BJ (cell line): ENCODE measurements around the gene VAMP4. TPM values are rescaled to one million over a fixed set of nuclear protein-coding genes. Genes with fewer than 3 reads are reported as not detected.

Experiments used
- CTCF ChIA-PET: fragments of 350-600 bp; formaldehyde crosslinking; extraction: SDS; loops from one replicate; lab custom pipeline; 2021; ENCODE audit warnings: antibody characterized with exemption, inconsistent platforms; lab: Yijun Ruan, JAX
- POLR2A ChIA-PET: fragments of 300-600 bp; sonication (Branson Sonifier 250); formaldehyde crosslinking; extraction: SDS; loops from one replicate; lab custom pipeline; 2021; ENCODE audit warnings: antibody characterized with exemption; lab: Charles Lee
- DNase-seq: peaks from one replicate; pipeline ENCODE4 v3.0.0-alpha.2; 2011; ENCODE audit warnings: low read depth
- H3K27me3 ChIP-seq: 2 replicates; pipeline ENCODE4 v1.6.0; 2011; ENCODE audit warnings: low read length; ENCODE audit not compliant: control insufficient read depth, insufficient read depth
- H3K36me3 ChIP-seq: 2 replicates; pipeline ENCODE4 v1.5.1; 2011; ENCODE audit warnings: low read length; ENCODE audit not compliant: control insufficient read depth, insufficient read depth
- H3K4me3 ChIP-seq: 2 replicates; pipeline ENCODE4 v1.5.1; 2011; ENCODE audit warnings: low read depth, mild to moderate bottlenecking, control low read depth, low read length
- polyA plus RNA-seq: library from polyadenylated mRNA; depleted of rRNA; stranded (reverse); fragments of >200 nt; gene quantifications from 2 replicates; pipeline ENCODE4 v1.2.3, GENCODE V29; 2011
- TF ChIP-seq, protein P1 (sequence below): IDR thresholded peaks from 2 replicates; pipeline ENCODE4 v1.5.1; 2011; ENCODE audit warnings: low read depth, mild to moderate bottlenecking, control low read depth, inconsistent platforms, low read length, moderate library complexity; ENCODE audit not compliant: insufficient read depth

Gene VAMP4
- polyA plus RNA-seq, 1 experiment = 4.5 TPM

DNA sequence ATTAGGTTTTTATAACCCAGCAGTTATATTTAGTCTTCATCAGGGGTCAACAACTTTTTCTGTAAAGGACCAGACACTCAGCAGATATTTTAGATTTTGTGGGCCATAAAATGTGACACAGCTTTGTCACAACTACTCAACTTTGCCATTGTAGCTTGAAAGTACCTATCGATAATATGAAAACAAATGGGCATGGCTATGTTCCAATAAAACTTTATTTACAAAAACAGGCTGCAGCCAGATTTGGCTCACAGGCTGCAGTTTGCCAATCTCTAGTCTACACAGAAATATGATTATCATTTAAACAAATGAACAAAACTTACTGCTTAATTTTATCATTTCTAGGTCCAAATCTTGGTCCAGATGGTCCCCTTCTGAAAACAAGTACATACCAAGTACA is 23.0 kb downstream of the VAMP4 start:
- ChIA-PET POLR2A (no interaction called here), CTCF (interaction anchor here (1.1 to 4.3 kb wide), 6 partner anchors 9 to 234 kb away, joined by 3 to 17 read pairs (median 4); no protein-coding TSS in a partner anchor)
- Histone ChIP-seq H3K27me3 (no peaks in the 10 kb centered on the region), H3K36me3 (no peaks in the 10 kb centered on the region), H3K4me3 (no peak overlapping the region)
- TF ChIP-seq, protein P1, sequence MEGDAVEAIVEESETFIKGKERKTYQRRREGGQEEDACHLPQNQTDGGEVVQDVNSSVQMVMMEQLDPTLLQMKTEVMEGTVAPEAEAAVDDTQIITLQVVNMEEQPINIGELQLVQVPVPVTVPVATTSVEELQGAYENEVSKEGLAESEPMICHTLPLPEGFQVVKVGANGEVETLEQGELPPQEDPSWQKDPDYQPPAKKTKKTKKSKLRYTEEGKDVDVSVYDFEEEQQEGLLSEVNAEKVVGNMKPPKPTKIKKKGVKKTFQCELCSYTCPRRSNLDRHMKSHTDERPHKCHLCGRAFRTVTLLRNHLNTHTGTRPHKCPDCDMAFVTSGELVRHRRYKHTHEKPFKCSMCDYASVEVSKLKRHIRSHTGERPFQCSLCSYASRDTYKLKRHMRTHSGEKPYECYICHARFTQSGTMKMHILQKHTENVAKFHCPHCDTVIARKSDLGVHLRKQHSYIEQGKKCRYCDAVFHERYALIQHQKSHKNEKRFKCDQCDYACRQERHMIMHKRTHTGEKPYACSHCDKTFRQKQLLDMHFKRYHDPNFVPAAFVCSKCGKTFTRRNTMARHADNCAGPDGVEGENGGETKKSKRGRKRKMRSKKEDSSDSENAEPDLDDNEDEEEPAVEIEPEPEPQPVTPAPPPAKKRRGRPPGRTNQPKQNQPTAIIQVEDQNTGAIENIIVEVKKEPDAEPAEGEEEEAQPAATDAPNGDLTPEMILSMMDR = no peak
- no peak for DNase-seq

DNA sequence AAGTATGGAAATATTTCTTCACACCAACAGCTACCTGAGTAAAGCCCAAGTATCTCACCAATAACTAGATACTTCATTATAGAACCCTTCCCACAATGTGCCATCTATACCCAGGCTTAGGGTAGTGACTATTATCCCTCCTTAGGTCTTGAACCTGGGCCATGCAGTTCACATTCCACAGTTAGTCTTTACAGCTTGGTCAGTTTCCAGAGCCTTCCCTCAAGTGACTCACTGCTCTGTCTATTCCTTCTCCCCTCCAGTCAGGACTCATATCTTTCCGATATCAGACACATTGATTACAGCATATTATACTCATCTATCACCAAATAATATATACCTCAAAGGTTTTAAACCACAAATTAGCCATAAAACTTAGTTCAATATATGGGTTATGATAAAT is 23.6 kb downstream of the VAMP4 start:
- CTCF ChIA-PET = interaction anchor here (0.6 to 4.3 kb wide), 9 partner anchors 9 to 279 kb away, joined by 3 to 86 read pairs (median 4); no protein-coding TSS in a partner anchor
- no peaks in the 10 kb centered on the region for H3K36me3 ChIP-seq
- H3K27me3 ChIP-seq = no peaks in the 10 kb centered on the region
- POLR2A ChIA-PET = no interaction called here
- H3K4me3 ChIP-seq = no peak overlapping the region
- TF ChIP-seq, protein P1 = no peak
- no peak for DNase-seq

DNA sequence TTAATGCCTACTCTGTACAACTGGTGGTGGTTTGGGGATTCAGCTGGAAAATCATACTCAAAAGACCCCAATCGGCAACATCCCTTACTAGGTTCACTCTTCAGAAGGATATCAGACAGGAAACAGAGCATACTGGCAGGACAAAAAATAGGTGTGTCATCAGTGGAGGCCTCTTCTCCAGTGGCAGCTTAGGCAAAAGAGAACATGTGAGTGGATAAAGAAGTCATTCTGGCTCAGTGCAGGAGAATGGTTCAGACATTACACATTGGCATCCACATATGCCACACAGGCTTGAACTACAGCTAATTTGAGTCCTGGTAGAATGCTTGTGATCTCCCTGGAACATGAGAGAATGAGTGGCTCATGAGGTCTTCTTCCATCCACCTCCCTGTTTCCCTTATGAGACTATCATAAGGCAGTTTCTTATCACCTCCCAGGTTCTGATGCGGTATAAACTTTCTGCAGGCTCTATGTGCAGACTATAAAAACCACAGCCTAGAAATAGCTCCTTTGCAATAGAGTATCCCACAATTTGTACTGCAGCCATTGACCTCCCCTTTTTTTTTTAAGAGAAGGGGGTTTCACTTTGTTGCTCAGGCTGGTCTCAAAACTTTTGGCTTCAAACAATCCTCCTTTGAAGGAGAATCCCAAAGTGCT is 24.7 kb downstream of the VAMP4 start:
- ChIA-PET CTCF (interaction anchor here (0.6 to 4.3 kb wide), 10 partner anchors 10 to 216 kb away, joined by 3 to 86 read pairs (median 5); partner anchors contain the start of gene MYOC), POLR2A (no interaction called here)
- no peaks in the 10 kb centered on the region for H3K36me3 ChIP-seq
- H3K4me3 ChIP-seq = no peak overlapping the region
- TF ChIP-seq, protein P1 = no peak
- DNase-seq = no peak
- H3K27me3 ChIP-seq = no peaks in the 10 kb centered on the region

GRCh38 chr1:171716616-171717015 is 25.2 kb downstream of the VAMP4 start:
- no peaks in the 10 kb centered on the region for H3K27me3 ChIP-seq
- H3K4me3 ChIP-seq = no peak overlapping the region
- CTCF ChIA-PET = interaction anchor here (0.8 to 4.3 kb wide), 15 partner anchors 9 to 269 kb away, joined by 3 to 86 read pairs (median 4); partner anchors contain the start of gene MYOC
- no peaks in the 10 kb centered on the region for H3K36me3 ChIP-seq
- POLR2A ChIA-PET = no interaction called here
- no peak for DNase-seq
- TF ChIP-seq, protein P1 = no peak

GRCh38 chr1:171715813-171716251 is 26.0 kb downstream of the VAMP4 start:
- TF ChIP-seq, protein P1 = peak; percentile 51
- H3K27me3 ChIP-seq = no peaks in the 10 kb centered on the region
- DNase-seq = peak; percentile 10
- ChIA-PET POLR2A (no interaction called here), CTCF (interaction anchor here (0.5 to 4.3 kb wide), 19 partner anchors 9 to 1800 kb away, joined by 3 to 86 read pairs (median 4); partner anchors contain the start of genes MYOC and PRRC2C)
- H3K36me3 ChIP-seq = no peaks in the 10 kb centered on the region
- H3K4me3 ChIP-seq = no peak overlapping the region
